Fibroblast of lung (primary cell): Measurements from ENCODE around the gene ELAVL1.

Source experiments
- EZH2 ChIP-seq: IDR thresholded peaks from 2 replicates; pipeline ENCODE4 v1.5.1; 2012; ENCODE audit warnings: low read length, control low read depth, mild to moderate bottlenecking; ENCODE audit errors: missing control alignments
- TF ChIP-seq, protein P1 (sequence below), 2 donors: IDR thresholded peaks in 1 of 2; conservative IDR thresholded peaks in 1 of 2; 1 replicate in 1 of 2; 2 replicates in 1 of 2; pipeline ENCODE4 v1.5.1; 2011 to 2012; ENCODE audit warnings: low read length in 2 of 2, control low read depth in 1 of 2, inconsistent platforms in 1 of 2, low read depth in 1 of 2, mild to moderate bottlenecking in 1 of 2

DNA sequence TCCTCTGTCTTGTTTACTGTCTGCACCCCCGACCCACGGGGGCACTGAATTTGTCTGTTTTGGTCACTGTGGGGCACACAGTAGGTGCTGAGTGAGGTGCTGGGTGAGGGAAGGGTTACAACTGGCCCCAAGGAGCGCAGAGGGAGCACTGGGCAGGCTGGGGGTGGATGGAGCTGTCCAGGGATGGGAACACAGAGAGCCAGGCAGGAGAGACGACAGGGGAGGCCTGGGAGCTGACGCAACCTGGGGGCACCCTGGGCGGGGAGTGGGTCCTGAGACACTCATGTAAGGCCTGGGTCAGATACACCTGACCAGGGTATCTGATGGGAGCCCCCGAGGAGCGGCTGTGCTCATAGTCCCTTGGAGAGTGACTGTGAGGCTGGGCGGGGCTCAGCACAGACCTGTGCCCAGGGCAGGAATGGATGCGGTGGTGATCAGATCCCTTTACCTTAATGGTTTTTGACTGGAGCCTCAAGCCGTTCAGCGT lies 24.8 kb downstream of the ELAVL1 start:
- TF ChIP-seq, protein P1, sequence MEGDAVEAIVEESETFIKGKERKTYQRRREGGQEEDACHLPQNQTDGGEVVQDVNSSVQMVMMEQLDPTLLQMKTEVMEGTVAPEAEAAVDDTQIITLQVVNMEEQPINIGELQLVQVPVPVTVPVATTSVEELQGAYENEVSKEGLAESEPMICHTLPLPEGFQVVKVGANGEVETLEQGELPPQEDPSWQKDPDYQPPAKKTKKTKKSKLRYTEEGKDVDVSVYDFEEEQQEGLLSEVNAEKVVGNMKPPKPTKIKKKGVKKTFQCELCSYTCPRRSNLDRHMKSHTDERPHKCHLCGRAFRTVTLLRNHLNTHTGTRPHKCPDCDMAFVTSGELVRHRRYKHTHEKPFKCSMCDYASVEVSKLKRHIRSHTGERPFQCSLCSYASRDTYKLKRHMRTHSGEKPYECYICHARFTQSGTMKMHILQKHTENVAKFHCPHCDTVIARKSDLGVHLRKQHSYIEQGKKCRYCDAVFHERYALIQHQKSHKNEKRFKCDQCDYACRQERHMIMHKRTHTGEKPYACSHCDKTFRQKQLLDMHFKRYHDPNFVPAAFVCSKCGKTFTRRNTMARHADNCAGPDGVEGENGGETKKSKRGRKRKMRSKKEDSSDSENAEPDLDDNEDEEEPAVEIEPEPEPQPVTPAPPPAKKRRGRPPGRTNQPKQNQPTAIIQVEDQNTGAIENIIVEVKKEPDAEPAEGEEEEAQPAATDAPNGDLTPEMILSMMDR (conservative IDR thresholded peaks at IDR 0.05 in 1 of 2, IDR thresholded peaks at IDR 0.05 in 1 of 2; ENCODE audit: low read depth in 1 of 2, low read length in 2 of 2), result no peak
- no peak for TF ChIP-seq EZH2
